HepG2 (cell line): Measurements from ENCODE around the gene KRTAP3-2. TPM values are rescaled to one million over a fixed set of nuclear protein-coding genes. Genes with fewer than 3 reads are reported as not detected.

ENCODE experiments used
- GTF2F1 ChIP-seq: fragments of 150-350 bp; IDR thresholded peaks from 2 replicates; pipeline ENCODE4 v1.6.1; 2014; ENCODE audit warnings: low read length
- HMGA1 ChIP-seq: sonication (generic); formaldehyde crosslinking; conservative IDR thresholded peaks from 2 replicates; pipeline ENCODE4 v1.4.0; 2020; ENCODE audit warnings: missing genetic modification reagents
- IRF9 ChIP-seq: sonication (generic); formaldehyde crosslinking; IDR thresholded peaks from 2 replicates; pipeline ENCODE4 v1.8.0; 2022; ENCODE audit warnings: missing genetic modification reagents, mild to moderate bottlenecking, borderline replicate concordance
- KAT8 ChIP-seq: IDR thresholded peaks from 2 replicates; pipeline ENCODE4 v1.6.1; 2016; ENCODE audit warnings: missing genetic modification reagents, missing compliant biosample characterization
- MTA1 ChIP-seq: sonication (generic); formaldehyde crosslinking; IDR thresholded peaks from 2 replicates; pipeline ENCODE4 v1.4.0; 2020; ENCODE audit warnings: missing genetic modification reagents, mild to moderate bottlenecking, borderline replicate concordance
- PBX2 ChIP-seq: IDR thresholded peaks from 2 replicates; pipeline ENCODE4 v1.6.1; 2016; ENCODE audit warnings: control low read depth
- PHF8 ChIP-seq: sonication (generic); formaldehyde crosslinking; IDR thresholded peaks from 2 replicates; pipeline ENCODE4 v1.5.0; 2020; ENCODE audit warnings: missing genetic modification reagents
- RFX3 ChIP-seq: IDR thresholded peaks from 2 replicates; pipeline ENCODE4 v1.6.1; 2016; ENCODE audit warnings: missing biosample characterization, missing genetic modification reagents
- ZFP62 ChIP-seq: sonication (generic); formaldehyde crosslinking; IDR thresholded peaks from 2 replicates; pipeline ENCODE4 v1.4.0; 2020; ENCODE audit warnings: missing genetic modification reagents
- ZNF354B ChIP-seq: sonication (generic); formaldehyde crosslinking; IDR thresholded peaks from 2 replicates; pipeline ENCODE4 v1.8.0; 2022; ENCODE audit warnings: mild to moderate bottlenecking, missing genetic modification reagents
- ZNF382 ChIP-seq: sonication (generic); formaldehyde crosslinking; IDR thresholded peaks from 2 replicates; pipeline ENCODE4 v1.5.0; 2020; ENCODE audit warnings: missing genetic modification reagents, mild to moderate bottlenecking, borderline replicate concordance
- ZNF513 ChIP-seq: sonication (generic); formaldehyde crosslinking; conservative IDR thresholded peaks from 2 replicates; pipeline ENCODE4 v1.5.0; 2020; ENCODE audit warnings: missing genetic modification reagents
- ZNF569 ChIP-seq: sonication (generic); formaldehyde crosslinking; IDR thresholded peaks from 2 replicates; pipeline ENCODE4 v1.5.0; 2020; ENCODE audit warnings: mild to moderate bottlenecking, missing genetic modification reagents, moderate library complexity, borderline replicate concordance
- ZNF737 ChIP-seq: sonication (generic); formaldehyde crosslinking; IDR thresholded peaks from 2 replicates; pipeline ENCODE4 v1.5.0; 2020; ENCODE audit warnings: missing genetic modification reagents, mild to moderate bottlenecking, borderline replicate concordance
- ZNF747 ChIP-seq: sonication (generic); formaldehyde crosslinking; IDR thresholded peaks from 2 replicates; pipeline ENCODE4 v1.8.1; 2023; ENCODE audit warnings: missing genetic modification reagents, mild to moderate bottlenecking, borderline replicate concordance
- polyA plus RNA-seq, 8 experiments: library from polyadenylated mRNA; depleted of rRNA in 3 of 8; stranded (reverse) in 7 of 8; unstranded in 1 of 8; fragments of >200 nt; fragmentation: Illumina TruSeq in 4 of 8; extraction: Trizol in 4 of 8; gene quantifications; 2 replicates each; pipeline versions ENCODE4 v1.2.1 to v1.2.3, GENCODE V29; 2011 to 2016; ENCODE audit warnings: low read depth in 4 of 8, missing spikeins in 1 of 8, mixed read lengths in 1 of 8; ENCODE audit not compliant: insufficient read depth in 1 of 8
- total RNA-seq, 5 experiments: library from RNA; depleted of rRNA; stranded (reverse); fragments of >200 nt; fragmentation: Illumina TruSeq; extraction: Trizol; gene quantifications; 2 replicates each; pipeline ENCODE4 v1.2.3, GENCODE V29; 2016; ENCODE audit warnings: low read depth in 1 of 5
- TF ChIP-seq, protein P1 (sequence below): sonication (generic); formaldehyde crosslinking; IDR thresholded peaks from 2 replicates; pipeline ENCODE4 v1.5.0; 2020; ENCODE audit warnings: missing genetic modification reagents
- TF ChIP-seq, protein P2 (sequence below): sonication (generic); formaldehyde crosslinking; IDR thresholded peaks from 2 replicates; pipeline ENCODE4; 2020; ENCODE audit warnings: missing genetic modification reagents, mild to moderate bottlenecking, borderline replicate concordance
- TF ChIP-seq, protein P3 (sequence below): sonication (generic); formaldehyde crosslinking; IDR thresholded peaks from 2 replicates; pipeline ENCODE4 v1.4.0; 2020; ENCODE audit warnings: missing genetic modification reagents

KRTAP3-2 gene
- total and polyA plus RNA-seq, 2 of the 13 experiments (the other 11 are each of a cell fraction or from before 2014, with no cell fraction given), result not detected

DNA sequence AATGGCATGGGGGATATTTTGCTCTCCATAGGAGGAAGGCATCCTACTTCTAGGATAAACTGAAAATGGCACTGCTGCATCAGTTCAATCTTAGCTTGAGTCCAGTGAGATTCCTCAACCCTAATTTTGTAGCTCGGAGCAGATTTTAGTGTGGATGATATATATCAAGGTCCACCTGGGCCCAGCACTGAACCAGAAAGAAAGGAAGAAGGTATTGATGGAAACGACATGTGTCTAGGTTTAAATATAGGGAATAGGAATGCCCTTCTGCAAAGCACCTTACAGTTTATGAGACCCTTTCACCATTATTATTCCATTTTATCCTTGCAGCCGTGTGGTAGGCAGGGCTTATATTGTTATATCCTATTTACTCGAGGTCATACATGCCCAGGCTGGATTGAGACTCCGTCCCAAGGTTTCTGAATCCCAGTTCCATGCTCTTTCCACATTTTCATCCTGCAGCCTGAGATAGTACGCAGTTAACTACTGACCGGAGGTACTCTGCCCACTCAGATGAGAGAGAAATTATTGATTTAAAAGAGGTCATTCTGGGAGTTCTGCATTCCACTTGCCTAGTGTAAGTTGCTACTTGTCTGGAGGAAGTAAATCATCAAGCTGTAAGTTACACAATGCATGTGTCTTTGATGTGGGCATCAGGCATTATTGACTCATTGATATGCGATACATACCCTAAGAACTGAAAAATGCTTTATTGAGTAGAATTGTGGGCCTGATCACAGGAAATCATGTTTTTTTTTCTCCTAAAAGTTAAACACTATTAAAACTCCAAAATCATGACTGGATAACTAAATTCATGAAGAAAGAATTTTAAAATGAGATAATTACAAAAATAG lies 43.1 kb downstream of the KRTAP3-2 start (continued):
- TF ChIP-seq KAT8 (CRISPR knock-in tag) (peak; percentile 91), ZNF747 (CRISPR knock-in tag) (peak; percentile 61; the same call in 1 of the 2 replicates), ZNF354B (no peak), IRF9 (CRISPR knock-in tag) (peak; percentile 37; the same call in 1 of the 2 replicates), ZNF382 (CRISPR knock-in tag) (no peak), GTF2F1 (0 out of 2 replicates have a peak, but pooled peaks have one; percentile 24), ZNF737 (CRISPR knock-in tag) (no peak), ZFP62 (peak; percentile 74; the same call in 1 of the 2 replicates), ZNF569 (CRISPR knock-in tag) (peak; percentile 58; the same call in 1 of the 2 replicates), RFX3 (CRISPR knock-in tag) (peak; percentile 56; the same call in 1 of the 2 replicates), MTA1 (CRISPR knock-in tag) (peak; percentile 45; the same call in 1 of the 2 replicates), PBX2 (CRISPR knock-in tag) (peak; percentile 82), PHF8 (CRISPR knock-in tag) (no peak), ZNF513 (CRISPR knock-in tag) (no peak; the same call in 1 of the 2 replicates), HMGA1 (CRISPR knock-in tag) (no peak)
- TF ChIP-seq, protein P1, sequence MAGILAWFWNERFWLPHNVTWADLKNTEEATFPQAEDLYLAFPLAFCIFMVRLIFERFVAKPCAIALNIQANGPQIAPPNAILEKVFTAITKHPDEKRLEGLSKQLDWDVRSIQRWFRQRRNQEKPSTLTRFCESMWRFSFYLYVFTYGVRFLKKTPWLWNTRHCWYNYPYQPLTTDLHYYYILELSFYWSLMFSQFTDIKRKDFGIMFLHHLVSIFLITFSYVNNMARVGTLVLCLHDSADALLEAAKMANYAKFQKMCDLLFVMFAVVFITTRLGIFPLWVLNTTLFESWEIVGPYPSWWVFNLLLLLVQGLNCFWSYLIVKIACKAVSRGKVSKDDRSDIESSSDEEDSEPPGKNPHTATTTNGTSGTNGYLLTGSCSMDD (CRISPR knock-in tag), result no peak
- TF ChIP-seq, protein P2, sequence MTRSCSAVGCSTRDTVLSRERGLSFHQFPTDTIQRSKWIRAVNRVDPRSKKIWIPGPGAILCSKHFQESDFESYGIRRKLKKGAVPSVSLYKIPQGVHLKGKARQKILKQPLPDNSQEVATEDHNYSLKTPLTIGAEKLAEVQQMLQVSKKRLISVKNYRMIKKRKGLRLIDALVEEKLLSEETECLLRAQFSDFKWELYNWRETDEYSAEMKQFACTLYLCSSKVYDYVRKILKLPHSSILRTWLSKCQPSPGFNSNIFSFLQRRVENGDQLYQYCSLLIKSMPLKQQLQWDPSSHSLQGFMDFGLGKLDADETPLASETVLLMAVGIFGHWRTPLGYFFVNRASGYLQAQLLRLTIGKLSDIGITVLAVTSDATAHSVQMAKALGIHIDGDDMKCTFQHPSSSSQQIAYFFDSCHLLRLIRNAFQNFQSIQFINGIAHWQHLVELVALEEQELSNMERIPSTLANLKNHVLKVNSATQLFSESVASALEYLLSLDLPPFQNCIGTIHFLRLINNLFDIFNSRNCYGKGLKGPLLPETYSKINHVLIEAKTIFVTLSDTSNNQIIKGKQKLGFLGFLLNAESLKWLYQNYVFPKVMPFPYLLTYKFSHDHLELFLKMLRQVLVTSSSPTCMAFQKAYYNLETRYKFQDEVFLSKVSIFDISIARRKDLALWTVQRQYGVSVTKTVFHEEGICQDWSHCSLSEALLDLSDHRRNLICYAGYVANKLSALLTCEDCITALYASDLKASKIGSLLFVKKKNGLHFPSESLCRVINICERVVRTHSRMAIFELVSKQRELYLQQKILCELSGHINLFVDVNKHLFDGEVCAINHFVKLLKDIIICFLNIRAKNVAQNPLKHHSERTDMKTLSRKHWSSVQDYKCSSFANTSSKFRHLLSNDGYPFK (CRISPR knock-in tag), result no peak
- TF ChIP-seq, protein P3, sequence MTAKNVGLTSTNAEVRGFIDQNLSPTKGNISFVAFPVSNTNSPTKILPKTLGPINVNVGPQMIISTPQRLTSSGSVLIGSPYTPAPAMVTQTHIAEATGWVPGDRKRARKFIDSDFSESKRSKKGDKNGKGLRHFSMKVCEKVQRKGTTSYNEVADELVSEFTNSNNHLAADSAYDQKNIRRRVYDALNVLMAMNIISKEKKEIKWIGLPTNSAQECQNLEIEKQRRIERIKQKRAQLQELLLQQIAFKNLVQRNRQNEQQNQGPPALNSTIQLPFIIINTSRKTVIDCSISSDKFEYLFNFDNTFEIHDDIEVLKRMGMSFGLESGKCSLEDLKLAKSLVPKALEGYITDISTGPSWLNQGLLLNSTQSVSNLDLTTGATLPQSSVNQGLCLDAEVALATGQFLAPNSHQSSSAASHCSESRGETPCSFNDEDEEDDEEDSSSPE (CRISPR knock-in tag), result peak; percentile 52; the same call in 1 of the 2 replicates
